Peyer's patch (tissue), 4 donors: ENCODE results near the gene AHDC1. TPM values are rescaled to one million over a fixed set of nuclear protein-coding genes. Genes with fewer than 3 reads are reported as not detected.

Experiments used
- DNase-seq, 3 donors: peaks; one replicate each; pipeline ENCODE4 v3.0.0-alpha.2; 2017 to 2019
- H3K27ac ChIP-seq, 4 donors: fragments of 200-600 bp; sonication (generic); one replicate each; pipeline ENCODE4 v1.5.1; 2016 to 2019
- H3K27me3 ChIP-seq, 2 donors: fragments of 200-600 bp; sonication (generic); one replicate each; pipeline ENCODE4 v1.5.1; 2019
- H3K36me3 ChIP-seq, 3 donors: fragments of 200-600 bp; sonication (generic); one replicate each; pipeline ENCODE4 v1.5.1; 2016 to 2019
- H3K4me1 ChIP-seq, 4 donors: fragments of 200-600 bp; sonication (generic); one replicate each; pipeline ENCODE4 v1.5.1; 2016 to 2019
- H3K4me3 ChIP-seq, 4 donors: fragments of 200-600 bp; sonication (generic); 1 replicate in 3 of 4; 2 replicates in 1 of 4; pipeline ENCODE4 v1.5.1; 2016 to 2019; ENCODE audit warnings: mild to moderate bottlenecking in 1 of 4
- H3K9me3 ChIP-seq, 4 donors: fragments of 200-600 bp; sonication (generic); one replicate each; pipeline ENCODE4 v1.5.1; 2016 to 2019; ENCODE audit warnings: mild to moderate bottlenecking in 1 of 4
- CTCF ChIP-seq, 6 experiments: fragments of 450-650 bp in 4 of 6; fragments of 200-600 bp in 2 of 6; sonication (generic) in 1 of 6; IDR thresholded peaks; one replicate each; pipeline ENCODE4 v1.5.1; 2017 to 2019; ENCODE audit warnings: antibody characterized with exemption in 6 of 6, mild to moderate bottlenecking in 3 of 6, moderate library complexity in 1 of 6
- POLR2A ChIP-seq, 2 donors: fragments of 450-650 bp; IDR thresholded peaks; one replicate each; pipeline ENCODE4 v1.5.1; 2017; ENCODE audit warnings: antibody characterized with exemption in 2 of 2, mild to moderate bottlenecking in 2 of 2, moderate library complexity in 2 of 2
- total RNA-seq, 4 donors: library from RNA; depleted of rRNA; stranded (reverse); fragments of >200 nt; gene quantifications; one replicate each; pipeline ENCODE4 v1.1.0, GENCODE V29; 2016

Gene AHDC1
- total RNA-seq, 4 donors from 2014 or later: 7.0 to 21.5 (median 12.0) TPM

GRCh38 chr1:27528818-27529703 is 74.9 kb downstream of the AHDC1 start:
- peaks cover 4 to 52% (median 31%) of the 10 kb centered on the region in 4 donors for H3K4me1 ChIP-seq
- no peaks in the 10 kb centered on the region for H3K36me3 ChIP-seq
- H3K4me3 ChIP-seq: peak overlapping the region in 2 of 4 donors; percentile 52 to 63
- no peaks in the 10 kb centered on the region for H3K9me3 ChIP-seq
- no peaks in the 10 kb centered on the region for H3K27me3 ChIP-seq
- peak overlapping the region; percentile 47 to 83 (median 73) for H3K27ac ChIP-seq
- DNase-seq: peak in 2 of 3 donors; percentile 34 to 64
- TF ChIP-seq CTCF (IDR thresholded peaks at IDR 0.05) (no peak), POLR2A (IDR thresholded peaks at IDR 0.05) (no peak)

- peak overlapping the region; percentile 27 to 63 (median 49) for H3K4me3 ChIP-seq
- peak; percentile 51 to 88 (median 83) for DNase-seq
- no peaks in the 10 kb centered on the region for H3K36me3 ChIP-seq
- H3K27me3 ChIP-seq: no peaks in the 10 kb centered on the region
- H3K27ac ChIP-seq: peak overlapping the region; percentile 47 to 83 (median 73)
- H3K9me3 ChIP-seq: no peaks in the 10 kb centered on the region
- H3K4me1 ChIP-seq: peaks cover 4 to 61% (median 31%) of the 10 kb centered on the region in 4 donors
- peak; percentile 26 to 27 for TF ChIP-seq POLR2A (IDR thresholded peaks at IDR 0.05)
- peak in 2 of 6 experiments; percentile 8 for TF ChIP-seq CTCF (IDR thresholded peaks at IDR 0.05)
Observed at GRCh38 chr1:27527890-27528817, 75.8 kb downstream of the AHDC1 start.

- peaks cover 4 to 69% (median 31%) of the 10 kb centered on the region in 4 donors for H3K4me1 ChIP-seq
- H3K27me3 ChIP-seq: no peaks in the 10 kb centered on the region
- peak overlapping the region; percentile 27 to 63 (median 49) for H3K4me3 ChIP-seq
- peak overlapping the region; percentile 47 to 83 (median 73) for H3K27ac ChIP-seq
- TF ChIP-seq CTCF (IDR thresholded peaks at IDR 0.05) (no peak), POLR2A (IDR thresholded peaks at IDR 0.05) (no peak)
- H3K9me3 ChIP-seq: no peaks in the 10 kb centered on the region
- no peaks in the 10 kb centered on the region for H3K36me3 ChIP-seq
- DNase-seq: peak; percentile 63 to 82 (median 72)
Observed at GRCh38 chr1:27527223-27527889, 76.6 kb downstream of the AHDC1 start.

- TF ChIP-seq POLR2A (IDR thresholded peaks at IDR 0.05) (no peak), CTCF (IDR thresholded peaks at IDR 0.05) (no peak)
- peaks cover 4 to 75% (median 31%) of the 10 kb centered on the region in 4 donors for H3K4me1 ChIP-seq
Observed at GRCh38 chr1:27526569-27527222, 77.2 kb downstream of the AHDC1 start.

More at GRCh38 chr1:27526569-27527222, 77.2 kb downstream of the AHDC1 start:
- Histone ChIP-seq H3K9me3 (no peaks in the 10 kb centered on the region), H3K27me3 (no peaks in the 10 kb centered on the region), H3K27ac (peak overlapping the region; percentile 47 to 83 (median 73)), H3K36me3 (no peaks in the 10 kb centered on the region), H3K4me3 (peak overlapping the region in 2 of 4 donors; percentile 25 to 63)
- DNase-seq: no peak
